Smooth muscle cell (in vitro differentiated cells): ENCODE data around the gene MAPK8. TPM values are rescaled to one million over a fixed set of nuclear protein-coding genes. Genes with fewer than 3 reads are reported as not detected.

Source experiments
- DNase-seq: peaks from one replicate; lab custom pipeline; 2025; ENCODE audit not compliant: unreplicated experiment; lab: John Stamatoyannopoulos, UW
- H2AFZ ChIP-seq: fragments of 200-600 bp; sonication (generic); 2 replicates; pipeline ENCODE4 v1.6.0; 2016; ENCODE audit warnings: antibody characterized with exemption, low read depth, mild to moderate bottlenecking
- H3F3A ChIP-seq: fragments of 200-600 bp; sonication (generic); 2 replicates; pipeline ENCODE4 v1.6.0; 2017; ENCODE audit warnings: antibody characterized with exemption, low read depth
- H3K27ac ChIP-seq: fragments of 200-600 bp; sonication (generic); 2 replicates; pipeline ENCODE4 v1.5.1; 2016; ENCODE audit warnings: low read depth, mild to moderate bottlenecking
- H3K27me3 ChIP-seq: fragments of 200-600 bp; sonication (generic); 2 replicates; pipeline ENCODE4 v1.6.1; 2016; ENCODE audit warnings: low read depth, mild to moderate bottlenecking
- H3K36me3 ChIP-seq: fragments of 200-600 bp; sonication (generic); 2 replicates; pipeline ENCODE4 v1.5.1; 2016; ENCODE audit warnings: low read depth
- H3K4me1 ChIP-seq: fragments of 200-600 bp; sonication (generic); 2 replicates; pipeline ENCODE4 v1.5.1; 2016; ENCODE audit warnings: low read depth
- H3K4me2 ChIP-seq: fragments of 200-600 bp; sonication (generic); 2 replicates; pipeline ENCODE4 v1.6.0; 2016; ENCODE audit warnings: mild to moderate bottlenecking
- H3K4me3 ChIP-seq: fragments of 200-600 bp; sonication (generic); 2 replicates; pipeline ENCODE4 v1.5.1; 2016; ENCODE audit warnings: mild to moderate bottlenecking
- H3K79me2 ChIP-seq: fragments of 200-600 bp; sonication (generic); 2 replicates; pipeline ENCODE4 v1.6.0; 2016; ENCODE audit warnings: low read depth, mild to moderate bottlenecking
- H3K9ac ChIP-seq: fragments of 200-600 bp; sonication (generic); 2 replicates; pipeline ENCODE4 v1.6.0; 2016; ENCODE audit warnings: low read depth
- H3K9me3 ChIP-seq: fragments of 200-600 bp; sonication (generic); replicated peaks from 2 replicates; pipeline ENCODE4 v1.5.1; 2016; ENCODE audit warnings: low read depth
- H4K20me1 ChIP-seq: fragments of 200-600 bp; sonication (generic); 2 replicates; pipeline ENCODE4 v1.6.0; 2016; ENCODE audit warnings: low read depth
- CTCF ChIP-seq: fragments of 200-600 bp; sonication (generic); IDR thresholded peaks from 2 replicates; pipeline ENCODE4 v1.5.1; 2017; ENCODE audit warnings: borderline replicate concordance, mild to moderate bottlenecking, antibody characterized with exemption; ENCODE audit not compliant: insufficient read depth, poor library complexity, severe bottlenecking
- WGBS: methylation state at CpG from one replicate; pipeline ENCODE4 v1.1.7; 2016; ENCODE audit warnings: low lambda C conversion rate; 5-methylcytosine and 5-hydroxymethylcytosine counted together
- polyA plus RNA-seq: library from polyadenylated mRNA; unstranded; fragments of >200 nt; fragmentation: Nextera tagmentation; extraction: Ambion mirVana; gene quantifications from 2 replicates; pipeline ENCODE4 v1.2.1, GENCODE V29; 2016
- total RNA-seq: library from RNA; depleted of rRNA; stranded (reverse); fragments of >200 nt; gene quantifications from 2 replicates; pipeline ENCODE4 v1.2.3, GENCODE V29; 2014

MAPK8 gene
- total and polyA plus RNA-seq, 2 experiments from 2014 or later, result 13.1 to 45.5 TPM

GRCh38 chr10:48456808-48457761 is 150.6 kb downstream of the MAPK8 start:
- TF ChIP-seq CTCF, result no peak
- H4K20me1 ChIP-seq, result no peaks in the 10 kb centered on the region
- no peak overlapping the region for H3K27ac ChIP-seq
- H3K79me2 ChIP-seq, result no peaks in the 10 kb centered on the region
- H3F3A ChIP-seq, result no peaks in the 10 kb centered on the region
- no peaks in the 10 kb centered on the region for H3K9me3 ChIP-seq
- WGBS, result 89% methylated on average over 22 of the region's 24 CpGs
- H3K4me3 ChIP-seq, result no peak overlapping the region
- H2AFZ ChIP-seq, result no peak overlapping the region
- H3K36me3 ChIP-seq, result no peaks in the 10 kb centered on the region
- H3K4me1 ChIP-seq, result no peaks in the 10 kb centered on the region
- H3K4me2 ChIP-seq, result no peak overlapping the region
- no peak for DNase-seq
- H3K9ac ChIP-seq, result no peak overlapping the region
- H3K27me3 ChIP-seq, result no peaks in the 10 kb centered on the region

- no peak overlapping the region for H3K4me3 ChIP-seq
- H3K4me1 ChIP-seq, result no peaks in the 10 kb centered on the region
- H3K4me2 ChIP-seq, result no peak overlapping the region
- no peak overlapping the region for H3K27ac ChIP-seq
- DNase-seq, result no peak
- WGBS, result 93% methylated on average over 4 of the region's 5 CpGs
- no peak overlapping the region for H3K9ac ChIP-seq
- no peaks in the 10 kb centered on the region for H4K20me1 ChIP-seq
- TF ChIP-seq CTCF, result no peak
- no peaks in the 10 kb centered on the region for H3K27me3 ChIP-seq
- H3K9me3 ChIP-seq, result no peaks in the 10 kb centered on the region
- no peaks in the 10 kb centered on the region for H3K36me3 ChIP-seq
- H3F3A ChIP-seq, result no peaks in the 10 kb centered on the region
- no peaks in the 10 kb centered on the region for H3K79me2 ChIP-seq
- no peak overlapping the region for H2AFZ ChIP-seq
Measured at GRCh38 chr10:48457949-48458661, 151.6 kb downstream of the MAPK8 start.

GRCh38 chr10:48458662-48459048 is 152.2 kb downstream of the MAPK8 start:
- Histone ChIP-seq H3K4me3 (no peak overlapping the region), H2AFZ (no peak overlapping the region), H3K36me3 (no peaks in the 10 kb centered on the region), H3K9me3 (no peaks in the 10 kb centered on the region), H3K4me1 (no peaks in the 10 kb centered on the region), H3K27me3 (no peaks in the 10 kb centered on the region), H3K27ac (no peak overlapping the region), H3K9ac (no peak overlapping the region), H3K79me2 (no peaks in the 10 kb centered on the region), H3K4me2 (no peak overlapping the region), H4K20me1 (no peaks in the 10 kb centered on the region), H3F3A (no peaks in the 10 kb centered on the region)
- DNase-seq, result no peak
- TF ChIP-seq CTCF, result no peak
- 83% methylated on average over 6 of the region's 6 CpGs for WGBS
